T-helper 9 cell (primary cell): Measurements from ENCODE around the gene KRTAP4-11.
"Not testable (repeated sequence)": the region's sequence is repeated elsewhere in the genome, so short reads cannot be mapped to it uniquely, and the experiment has no call there.

Source experiments
- DNase-seq: peaks from one replicate; pipeline ENCODE4 v3.0.0-alpha.2; 2020

The KRTAP4-11 gene

DNA sequence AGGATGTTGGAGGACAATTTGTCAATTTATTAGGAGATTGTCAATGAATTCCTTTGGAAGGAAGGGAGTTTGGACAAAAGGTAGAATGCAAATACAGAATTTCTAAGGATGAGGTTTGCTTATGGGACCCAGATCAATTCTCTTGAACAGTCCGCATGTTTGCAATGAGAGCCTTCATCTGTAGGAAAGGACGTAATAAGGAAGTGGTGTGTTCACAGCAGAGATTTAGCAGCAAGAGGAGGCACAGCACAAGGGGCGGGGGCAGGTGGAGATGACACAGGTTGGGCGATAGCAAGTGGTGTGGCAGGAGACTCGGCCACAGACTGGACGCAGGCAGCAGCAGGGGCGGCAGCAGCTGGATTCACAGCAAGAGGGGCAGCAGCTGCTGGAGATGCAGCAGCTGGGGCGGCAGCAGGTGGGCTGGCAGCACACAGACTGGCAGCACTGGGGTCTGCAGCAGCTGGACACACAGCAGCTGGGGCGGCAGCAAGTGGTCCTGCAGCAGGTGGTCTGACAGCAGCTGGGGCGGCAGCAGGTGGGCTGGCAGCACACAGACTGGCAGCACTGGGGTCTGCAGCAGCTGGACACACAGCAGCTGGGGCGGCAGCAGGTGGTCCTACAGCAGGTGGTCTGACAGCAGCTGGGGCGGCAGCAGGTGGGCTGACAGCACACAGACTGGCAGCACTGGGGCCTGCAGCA lies 5.3 kb upstream of the KRTAP4-11 start:
- not testable (repeated sequence) for DNase-seq

DNA sequence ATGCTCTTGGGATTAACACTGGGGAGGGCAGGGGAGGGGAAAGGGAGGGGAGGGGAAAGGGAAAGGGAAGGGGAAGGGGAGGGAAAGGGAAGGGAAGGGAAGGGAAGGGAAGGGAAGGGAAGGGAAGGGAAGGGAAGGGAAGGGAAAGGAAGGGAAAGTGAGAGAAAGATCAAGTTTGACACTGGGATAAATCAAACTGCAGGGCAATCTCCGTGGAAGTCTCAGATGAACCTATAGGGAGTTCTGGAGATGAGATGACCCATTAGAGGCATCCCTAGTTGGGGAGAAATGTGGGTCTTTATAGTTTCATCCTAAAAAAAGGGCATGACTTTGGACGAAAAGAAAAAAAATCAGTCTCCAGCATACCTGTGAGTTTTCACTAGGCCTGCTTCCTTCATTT lies 3.6 kb upstream of the KRTAP4-11 start:
- no peak for DNase-seq

DNA sequence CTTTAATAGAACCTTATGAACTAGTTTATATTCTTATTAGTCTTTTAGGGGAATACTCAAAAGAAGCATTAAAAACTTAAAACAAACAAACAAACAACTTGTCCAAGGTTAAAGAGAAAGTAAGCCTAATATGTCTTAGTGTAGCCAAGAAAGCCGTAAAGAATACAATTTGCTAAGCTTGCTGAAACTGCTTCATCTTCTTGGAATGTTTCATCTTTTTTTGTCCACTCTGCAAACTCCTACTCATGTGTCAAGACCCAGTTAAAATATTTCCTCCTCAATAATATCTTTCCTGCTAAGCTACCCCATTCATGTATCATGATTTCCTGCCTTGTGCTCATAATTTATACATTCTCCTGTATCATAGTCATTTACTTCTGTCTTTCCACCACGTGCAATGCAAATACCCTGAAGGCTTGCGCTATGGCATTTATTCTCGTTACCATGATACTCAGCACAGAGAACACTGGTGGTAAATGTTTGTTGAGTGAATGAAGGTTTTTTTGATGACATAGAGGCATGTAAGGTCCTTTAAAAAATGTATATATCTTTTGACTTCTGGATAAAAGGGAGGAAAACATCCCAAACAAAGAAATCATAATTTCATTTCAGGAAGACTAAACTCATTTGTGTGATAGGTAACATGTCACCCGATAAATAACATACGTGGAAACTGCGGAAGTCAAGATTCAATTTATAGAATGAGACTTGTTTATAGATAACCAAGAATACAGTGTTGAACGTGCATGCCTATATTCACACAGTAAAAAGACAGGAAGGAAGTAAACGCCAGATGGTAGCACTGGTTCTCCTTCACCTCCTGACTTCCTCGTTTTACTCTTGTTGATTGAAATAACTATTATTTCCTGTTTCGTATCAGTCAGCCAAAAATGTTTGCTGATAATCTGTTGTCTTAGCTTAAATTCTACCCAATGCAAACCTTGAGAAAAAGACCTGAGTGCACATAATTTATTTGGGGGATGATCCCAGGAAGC lies 1.8 kb upstream of the KRTAP4-11 start:
- DNase-seq: not testable (repeated sequence)

DNA sequence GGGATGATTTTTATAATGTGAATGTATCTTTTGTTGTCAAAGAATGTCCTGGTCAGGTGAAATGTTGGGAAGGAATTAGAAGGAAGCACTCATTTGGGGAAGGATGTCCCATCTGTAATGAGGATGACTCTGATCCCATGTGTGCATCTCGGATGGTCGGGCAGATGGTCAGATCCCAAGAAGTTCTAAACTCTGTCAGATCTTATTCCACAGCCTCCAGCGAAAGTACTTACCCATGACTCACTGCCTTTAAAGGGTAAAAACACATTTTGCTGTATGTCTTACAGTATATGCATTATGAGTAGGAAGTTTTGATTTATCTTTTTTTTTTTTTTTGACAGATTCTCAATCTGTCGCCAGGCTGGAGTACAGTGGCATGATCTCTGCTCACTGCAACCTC lies 548 bp upstream of the KRTAP4-11 start:
- DNase-seq: no peak

DNA sequence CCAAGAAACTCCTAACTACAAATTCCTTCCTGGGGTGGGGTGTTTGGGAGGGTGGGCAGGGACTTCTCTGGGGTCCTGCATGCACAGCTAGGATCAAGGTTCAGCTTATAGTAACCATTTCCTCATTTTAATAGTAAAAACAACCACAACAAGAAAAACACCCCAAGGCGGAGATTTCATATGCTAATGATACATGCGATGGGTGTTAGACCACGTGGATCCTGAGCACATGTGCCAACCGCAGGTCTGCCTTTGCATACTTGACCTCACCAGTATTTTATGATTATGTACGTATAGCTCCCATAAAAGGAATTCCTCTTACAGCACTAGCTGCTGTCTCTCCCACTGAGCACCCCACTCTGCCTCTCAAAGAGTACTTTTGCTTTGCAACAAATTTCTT lies 1.9 kb downstream of the KRTAP4-11 start:
- DNase-seq: no peak

- DNase-seq: no peak
These were observed 6.9 kb downstream of the KRTAP4-11 start for GRCh38 chr17:41111151-41111885.

DNA sequence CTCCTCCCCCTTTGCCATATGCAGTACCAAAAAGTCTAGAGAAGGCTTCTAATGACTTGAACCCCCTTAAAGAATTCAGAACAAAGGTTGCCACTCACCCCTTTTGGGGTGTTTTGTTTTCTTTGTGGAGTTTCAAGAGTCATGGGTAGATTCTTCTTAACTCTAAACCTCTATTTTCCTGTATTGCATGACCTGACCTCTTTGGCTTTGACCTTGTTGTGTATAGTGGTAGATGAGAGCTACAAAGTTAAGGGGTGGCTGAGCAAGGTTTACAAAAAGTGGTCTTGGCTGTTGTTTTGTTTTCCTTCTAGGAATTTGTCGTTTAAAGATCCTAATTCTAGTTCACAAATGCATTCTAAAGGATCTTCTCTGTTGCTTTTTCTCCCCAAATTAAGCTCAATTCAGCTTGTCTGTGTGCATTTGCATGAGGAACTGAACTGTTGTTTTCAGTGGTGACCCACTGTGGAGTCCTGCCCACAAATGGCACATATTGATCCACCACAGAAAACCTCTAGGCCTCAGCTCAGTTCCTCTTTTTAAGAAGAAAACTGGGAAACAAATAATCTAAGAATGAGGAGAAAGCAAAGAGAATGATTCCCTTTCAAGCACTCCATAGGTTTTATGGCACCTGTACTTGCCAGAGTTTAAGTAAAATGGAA lies 9.3 kb downstream of the KRTAP4-11 start:
- not testable (repeated sequence) for DNase-seq

DNA sequence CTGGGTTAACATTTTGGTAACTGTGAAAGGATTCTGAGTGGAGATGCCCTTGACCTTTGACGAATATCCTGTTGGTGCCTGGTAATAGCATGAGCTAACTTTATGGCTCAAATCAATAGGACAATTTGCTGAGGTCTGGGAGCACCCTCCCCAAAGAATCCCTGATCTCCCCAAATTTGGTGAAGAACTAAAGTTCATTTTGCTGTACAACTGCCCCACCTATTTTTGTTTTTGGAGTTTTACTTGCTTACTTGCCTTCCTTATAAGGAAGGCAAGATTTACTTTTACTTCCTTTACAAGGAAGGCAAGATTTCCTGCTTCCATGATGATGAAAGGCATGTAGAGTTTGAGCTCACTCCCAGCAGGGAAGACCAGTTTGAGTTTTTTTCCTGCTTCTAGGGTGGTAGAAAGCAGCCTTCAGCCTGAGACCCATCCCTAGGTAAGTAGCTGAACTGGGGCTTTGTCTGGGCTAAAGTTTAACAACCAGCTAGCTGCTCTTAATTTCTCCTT lies 10.2 kb downstream of the KRTAP4-11 start:
- no peak for DNase-seq

- DNase-seq: not testable (repeated sequence)
These were observed 12.8 kb downstream of the KRTAP4-11 start, which contains the start of gene KRTAP4-9 for GRCh38 chr17:41105347-41105746. Gene KRTAP4-9, plus strand, starts transcription at chr17:41105389. Its CDS starts 0 bp downstream, at chr17:41105389.

DNA sequence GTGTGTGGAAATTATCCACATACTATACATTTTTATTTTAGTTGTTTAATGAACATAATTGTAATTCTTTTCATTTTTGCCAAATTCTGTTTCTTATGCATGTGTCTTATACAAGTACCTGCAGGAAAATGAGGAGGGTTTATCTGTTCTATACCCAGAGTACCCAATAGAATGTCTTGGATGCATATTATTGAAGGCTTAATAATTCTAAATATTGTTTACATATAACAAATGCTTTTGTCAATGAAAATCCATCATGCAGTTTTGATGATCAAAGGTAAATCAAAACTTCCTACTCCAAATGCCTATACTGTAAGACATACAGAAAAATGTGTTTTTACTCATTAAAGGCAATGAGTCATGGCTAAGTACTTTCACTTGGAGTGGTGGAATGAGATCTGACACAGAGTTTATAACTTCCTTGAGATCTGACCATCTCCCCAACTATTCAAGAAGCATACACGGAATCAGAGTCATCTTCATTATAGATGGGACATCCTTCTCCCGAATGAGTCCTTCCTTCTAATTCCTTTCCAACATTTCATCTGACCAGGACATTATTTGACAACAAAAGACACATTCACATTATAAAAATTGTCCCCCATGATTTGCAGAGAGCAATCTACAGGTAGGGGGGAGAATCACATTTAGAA lies 13.7 kb downstream of the KRTAP4-11 start:
- DNase-seq: not testable (repeated sequence)

GRCh38 chr17:41103896-41104295 lies 14.3 kb downstream of the KRTAP4-11 start:
- DNase-seq: no peak

DNA sequence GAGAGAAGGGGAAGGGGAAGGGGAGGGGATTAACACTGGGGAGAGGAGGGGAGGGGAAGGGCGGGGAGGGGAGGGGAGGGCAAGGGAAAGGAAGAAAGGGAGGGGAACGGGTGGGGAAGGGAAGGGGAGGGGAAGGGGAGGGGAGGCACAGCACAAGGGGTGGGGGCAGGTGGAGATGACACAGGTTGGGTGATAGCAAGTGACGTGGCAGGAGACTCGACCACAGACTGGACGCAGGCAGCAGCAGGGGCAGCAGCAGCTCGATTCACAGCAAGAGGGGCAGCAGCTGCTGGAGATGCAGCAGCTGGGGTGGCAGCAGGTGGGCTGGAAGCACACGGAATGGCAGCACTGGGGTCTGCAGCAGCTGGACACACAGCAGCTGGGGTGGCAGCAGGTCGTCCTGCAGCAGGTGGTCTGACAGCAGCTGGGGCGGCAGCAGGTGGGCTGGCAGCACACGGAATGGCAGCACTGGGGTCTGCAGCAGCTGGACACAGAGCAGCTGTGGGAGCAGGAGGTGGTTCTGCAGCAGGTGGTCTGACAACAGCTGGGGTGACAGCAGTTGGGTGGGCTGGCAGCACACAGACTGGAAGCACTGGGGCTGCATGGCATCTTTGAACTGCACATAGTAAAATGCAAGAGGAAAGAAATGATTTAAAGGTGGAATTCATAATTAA lies 16.4 kb downstream of the KRTAP4-11 start, which contains the start of gene KRTAP4-16:
TSS of gene KRTAP4-16 (minus strand) at position 624 of the 674 bp plus-strand sequence. CDS start at position 624, 0 bp downstream.
- DNase-seq: no peak

DNA sequence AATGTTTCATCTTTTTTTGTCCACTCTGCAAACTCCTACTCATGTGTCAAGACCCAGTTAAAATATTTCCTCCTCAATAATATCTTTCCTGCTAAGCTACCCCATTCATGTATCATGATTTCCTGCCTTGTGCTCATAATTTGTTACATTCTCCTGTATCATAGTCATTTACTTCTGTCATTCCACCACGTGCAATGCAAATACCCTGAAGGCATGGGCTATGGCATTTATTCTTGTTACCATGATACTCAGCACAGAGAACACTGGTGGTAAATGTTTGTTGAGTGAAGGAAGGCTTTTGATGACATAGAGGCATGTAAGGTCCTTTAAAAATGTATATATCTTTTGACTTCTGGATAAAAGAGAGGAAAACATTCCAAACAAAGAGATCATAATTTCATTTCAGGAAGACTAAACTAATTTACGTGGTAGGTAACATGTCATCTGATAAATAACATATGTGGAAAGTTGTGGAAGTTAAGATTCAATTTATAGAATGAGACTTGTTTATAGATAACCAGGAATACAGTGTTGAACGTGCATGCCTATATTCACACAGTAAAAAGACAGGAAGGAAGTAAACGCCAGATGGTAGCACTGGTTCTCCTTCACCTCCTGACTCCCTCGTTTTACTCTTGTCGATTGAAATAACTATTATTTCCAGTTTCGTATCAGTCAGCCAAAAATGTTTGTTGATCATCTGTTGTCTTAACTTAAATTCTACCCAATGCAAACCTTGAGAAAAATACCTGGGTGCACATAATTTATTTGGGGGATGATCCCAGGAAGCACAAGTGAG lies 18.3 kb downstream of the KRTAP4-11 start:
- DNase-seq: not testable (repeated sequence)

GRCh38 chr17:41098481-41098880 lies 19.7 kb downstream of the KRTAP4-11 start:
- no peak for DNase-seq

GRCh38 chr17:41098042-41098441 lies 20.1 kb downstream of the KRTAP4-11 start, which contains the start of gene KRTAP4-8:
Gene KRTAP4-8, minus strand, starts transcription at chr17:41098142. Its CDS starts 58 bp downstream, at chr17:41098084.
- no peak for DNase-seq

DNA sequence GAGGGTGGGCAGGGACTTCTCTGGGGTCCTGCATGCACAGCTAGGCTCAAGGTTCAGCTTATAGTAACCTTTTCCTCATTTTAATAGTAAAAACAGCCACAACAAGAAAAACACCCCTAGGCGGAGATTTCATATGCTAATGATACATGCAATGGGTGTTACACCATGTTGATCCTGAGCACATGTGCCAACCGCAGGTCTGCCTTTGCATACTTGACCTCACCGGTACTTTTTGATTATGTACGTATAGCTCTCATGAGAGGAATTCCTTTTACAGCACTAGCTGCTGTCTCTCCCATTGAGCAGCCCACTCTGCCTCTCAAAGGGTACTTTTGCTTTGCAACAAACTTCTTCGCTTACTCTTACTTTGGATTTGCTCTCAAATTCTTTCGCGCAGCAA lies 22.1 kb downstream of the KRTAP4-11 start:
- DNase-seq: no peak

DNA sequence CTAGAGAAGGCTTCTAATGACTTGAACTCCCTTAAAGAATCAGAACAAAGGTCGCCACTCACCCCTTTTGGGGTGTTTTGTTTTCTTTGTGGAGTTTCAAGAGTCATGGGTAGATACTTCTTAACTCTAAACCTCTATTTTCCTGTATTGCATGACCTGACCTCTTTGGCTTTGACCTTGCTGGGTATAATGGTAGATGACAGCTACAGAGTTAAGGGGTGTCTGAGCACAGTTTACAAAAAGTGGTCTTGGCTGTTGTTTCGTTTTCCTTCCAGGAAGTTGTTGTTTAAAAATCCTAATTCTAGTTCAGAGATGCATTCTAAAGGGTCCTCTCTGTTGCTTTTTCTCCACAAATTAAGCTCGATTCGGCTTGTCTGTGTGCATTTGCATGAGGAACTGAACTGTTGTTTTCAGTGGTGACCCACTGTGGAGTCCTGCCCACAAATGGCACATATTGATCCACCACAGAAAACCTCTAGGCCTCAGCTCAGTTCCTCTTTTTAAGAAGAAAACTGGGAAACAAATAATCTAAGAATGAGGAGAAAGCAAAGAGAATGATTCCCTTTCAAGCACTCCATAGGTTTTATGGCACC lies 29.3 kb downstream of the KRTAP4-11 start:
- DNase-seq: not testable (repeated sequence)

GRCh38 chr17:41084100-41084856 lies 33.9 kb downstream of the KRTAP4-11 start, which contains the start of gene KRTAP4-7:
Gene KRTAP4-7, plus strand, starts transcription at chr17:41084150. Its CDS starts 57 bp downstream, at chr17:41084207.
- DNase-seq: not testable (repeated sequence)
